GM12801 (cell line): ENCODE measurements around the gene PBXIP1.

Experiments
- TF ChIP-seq, protein P1 (sequence below): IDR thresholded peaks from one replicate; pipeline ENCODE4 v1.5.1; 2011; ENCODE audit warnings: control low read depth; ENCODE audit not compliant: insufficient read length; ENCODE audit errors: extremely low read depth

PBXIP1 gene, protein sequence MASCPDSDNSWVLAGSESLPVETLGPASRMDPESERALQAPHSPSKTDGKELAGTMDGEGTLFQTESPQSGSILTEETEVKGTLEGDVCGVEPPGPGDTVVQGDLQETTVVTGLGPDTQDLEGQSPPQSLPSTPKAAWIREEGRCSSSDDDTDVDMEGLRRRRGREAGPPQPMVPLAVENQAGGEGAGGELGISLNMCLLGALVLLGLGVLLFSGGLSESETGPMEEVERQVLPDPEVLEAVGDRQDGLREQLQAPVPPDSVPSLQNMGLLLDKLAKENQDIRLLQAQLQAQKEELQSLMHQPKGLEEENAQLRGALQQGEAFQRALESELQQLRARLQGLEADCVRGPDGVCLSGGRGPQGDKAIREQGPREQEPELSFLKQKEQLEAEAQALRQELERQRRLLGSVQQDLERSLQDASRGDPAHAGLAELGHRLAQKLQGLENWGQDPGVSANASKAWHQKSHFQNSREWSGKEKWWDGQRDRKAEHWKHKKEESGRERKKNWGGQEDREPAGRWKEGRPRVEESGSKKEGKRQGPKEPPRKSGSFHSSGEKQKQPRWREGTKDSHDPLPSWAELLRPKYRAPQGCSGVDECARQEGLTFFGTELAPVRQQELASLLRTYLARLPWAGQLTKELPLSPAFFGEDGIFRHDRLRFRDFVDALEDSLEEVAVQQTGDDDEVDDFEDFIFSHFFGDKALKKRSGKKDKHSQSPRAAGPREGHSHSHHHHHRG

DNA sequence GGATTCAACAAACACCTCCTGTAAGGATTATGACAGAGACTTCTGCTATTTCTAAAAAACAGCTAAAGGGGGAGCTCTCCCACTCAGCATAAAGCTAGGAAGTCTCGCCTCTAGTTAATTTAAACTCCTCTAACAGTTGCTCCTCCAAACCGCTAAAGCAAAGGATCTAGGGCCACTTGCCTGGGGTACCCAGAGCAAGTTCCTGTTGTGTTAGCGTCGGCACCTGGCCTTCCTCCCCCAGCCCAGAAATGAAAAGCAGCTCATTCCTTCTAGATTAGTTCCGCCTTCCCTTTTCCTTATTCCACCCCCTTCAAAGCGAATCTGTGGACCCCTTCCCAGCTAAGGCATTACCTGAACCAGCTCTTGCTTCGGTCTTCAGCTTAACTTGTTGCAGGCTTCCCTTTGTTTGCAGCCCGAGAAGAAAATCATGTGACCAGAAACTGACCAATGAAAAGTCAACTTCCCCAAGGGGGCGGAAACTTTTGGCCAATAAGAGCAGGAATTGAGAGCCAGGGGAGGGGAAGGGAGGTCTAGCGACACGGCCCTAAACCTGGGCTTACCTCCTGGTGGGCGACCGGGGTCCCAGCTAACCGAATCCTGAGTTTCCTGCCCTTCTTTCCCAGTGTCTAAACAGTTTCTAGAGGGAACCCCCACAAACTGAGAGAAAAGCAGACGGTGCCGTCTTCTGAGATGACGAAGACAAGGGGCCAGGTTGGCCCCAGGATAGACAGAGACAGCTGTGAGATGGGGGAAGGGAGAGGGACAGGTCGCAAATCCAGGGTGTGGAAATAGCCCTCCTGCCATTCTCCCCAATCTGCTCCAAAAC, at the start of gene PBXIP1:
TSS of gene PBXIP1 (minus strand) at position 382 of the 826 bp plus-strand sequence. CDS start 2,378 bp downstream, outside the sequence.
- TF ChIP-seq, protein P1, sequence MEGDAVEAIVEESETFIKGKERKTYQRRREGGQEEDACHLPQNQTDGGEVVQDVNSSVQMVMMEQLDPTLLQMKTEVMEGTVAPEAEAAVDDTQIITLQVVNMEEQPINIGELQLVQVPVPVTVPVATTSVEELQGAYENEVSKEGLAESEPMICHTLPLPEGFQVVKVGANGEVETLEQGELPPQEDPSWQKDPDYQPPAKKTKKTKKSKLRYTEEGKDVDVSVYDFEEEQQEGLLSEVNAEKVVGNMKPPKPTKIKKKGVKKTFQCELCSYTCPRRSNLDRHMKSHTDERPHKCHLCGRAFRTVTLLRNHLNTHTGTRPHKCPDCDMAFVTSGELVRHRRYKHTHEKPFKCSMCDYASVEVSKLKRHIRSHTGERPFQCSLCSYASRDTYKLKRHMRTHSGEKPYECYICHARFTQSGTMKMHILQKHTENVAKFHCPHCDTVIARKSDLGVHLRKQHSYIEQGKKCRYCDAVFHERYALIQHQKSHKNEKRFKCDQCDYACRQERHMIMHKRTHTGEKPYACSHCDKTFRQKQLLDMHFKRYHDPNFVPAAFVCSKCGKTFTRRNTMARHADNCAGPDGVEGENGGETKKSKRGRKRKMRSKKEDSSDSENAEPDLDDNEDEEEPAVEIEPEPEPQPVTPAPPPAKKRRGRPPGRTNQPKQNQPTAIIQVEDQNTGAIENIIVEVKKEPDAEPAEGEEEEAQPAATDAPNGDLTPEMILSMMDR = no peak

- TF ChIP-seq, protein P1 = no peak
Observed at GRCh38 chr1:155005076-155006011, 49.4 kb upstream of the PBXIP1 start.

GRCh38 chr1:155004352-155005075, 48.6 kb upstream of the PBXIP1 start:
- TF ChIP-seq, protein P1 = no peak

DNA sequence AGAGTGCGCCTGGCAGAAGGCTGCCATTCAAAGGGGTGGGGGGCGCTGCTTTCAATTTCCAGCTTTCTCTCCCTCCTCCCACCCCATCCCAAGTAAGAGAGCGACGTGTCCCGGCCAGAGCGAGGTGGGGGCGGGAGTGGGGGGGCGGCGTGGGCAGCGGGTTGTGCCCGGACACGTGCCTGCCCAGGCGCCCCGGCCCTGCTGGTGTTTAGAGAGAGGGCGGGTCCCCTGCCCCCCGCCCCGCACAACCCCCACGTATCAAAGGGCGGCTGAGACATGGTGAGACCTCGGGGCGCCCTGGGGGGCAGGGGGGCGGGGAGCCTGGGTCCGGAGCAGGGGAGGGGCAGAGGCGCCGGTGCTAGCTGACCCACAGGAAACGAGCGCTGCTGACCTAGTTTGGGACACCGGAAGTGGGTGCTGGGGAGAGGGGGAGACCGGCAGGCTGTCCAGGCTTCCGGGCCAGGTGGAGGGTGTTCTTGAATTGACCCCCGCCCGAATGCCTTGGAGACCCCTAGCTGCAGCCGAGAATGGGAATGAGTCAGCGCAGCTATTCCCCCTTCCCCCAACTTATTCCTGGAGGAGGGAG, 48.0 kb upstream of the PBXIP1 start:
- TF ChIP-seq, protein P1 = no peak

- TF ChIP-seq, protein P1 = no peak
Observed at GRCh38 chr1:155003227-155003765, 47.4 kb upstream of the PBXIP1 start.
